GM12878 (cell line): ENCODE results near the gene FGF14. TPM values are rescaled to one million over a fixed set of nuclear protein-coding genes. Genes with fewer than 3 reads are reported as not detected.

Experiments used
- CBX5 ChIP-seq: sonication (generic); IDR thresholded peaks from 2 replicates; pipeline ENCODE4 v1.6.1; 2016; ENCODE audit warnings: low read depth, moderate library complexity, mild to moderate bottlenecking, inconsistent platforms
- CHD4 ChIP-seq: fragments of 200-600 bp; sonication (generic); IDR thresholded peaks from 2 replicates; pipeline ENCODE4 v1.6.1; 2016; ENCODE audit warnings: mild to moderate bottlenecking
- FOXM1 ChIP-seq: IDR thresholded peaks from 2 replicates; pipeline ENCODE4 v1.6.1; 2012; ENCODE audit warnings: low read depth, mild to moderate bottlenecking, inconsistent platforms, low read length, moderate library complexity
- HDAC2 ChIP-seq: fragments of 200-600 bp; sonication (generic); IDR thresholded peaks from 2 replicates; pipeline ENCODE4 v1.6.1; 2017
- MTA2 ChIP-seq: fragments of 450-650 bp; IDR thresholded peaks from 2 replicates; pipeline ENCODE4 v1.6.1; 2016; ENCODE audit warnings: low read depth, mild to moderate bottlenecking, moderate library complexity
- SP1 ChIP-seq: IDR thresholded peaks from one replicate; pipeline ENCODE4 v1.6.1; 2011; ENCODE audit warnings: low read depth, low read length
- polyA plus RNA-seq, 11 experiments: library from polyadenylated mRNA; depleted of rRNA in 4 of 11; unstranded in 6 of 11; stranded (reverse) in 5 of 11; fragments of >200 nt; fragmentation: Nextera tagmentation in 4 of 11; fragmentation: Illumina TruSeq in 1 of 11; extraction: Ambion mirVana in 4 of 11; extraction: Trizol in 1 of 11; gene quantifications; 1 replicate in 1 of 11; 2 replicates in 10 of 11; pipeline versions ENCODE4 v1.2.1 to v1.2.3, GENCODE V29; 2011 to 2016; ENCODE audit warnings: inconsistent platforms in 2 of 11, missing spikeins in 2 of 11, low read depth in 1 of 11
- total RNA-seq, 4 experiments: library from RNA; depleted of rRNA in 3 of 4; stranded (reverse); fragments of >200 nt in 3 of 4; fragmentation: Illumina TruSeq in 1 of 4; extraction: Trizol in 1 of 4; gene quantifications; 2 replicates each; pipeline versions ENCODE4 v1.2.1 to v1.2.3, GENCODE V29; 2013 to 2021
- TF ChIP-seq, protein P1 (sequence below): IDR thresholded peaks from 2 replicates; pipeline ENCODE4 v1.6.1; 2012; ENCODE audit warnings: mild to moderate bottlenecking, low read depth, low read length
- TF ChIP-seq, protein P2 (sequence below): IDR thresholded peaks from 2 replicates; pipeline ENCODE4 v1.6.1; 2012; ENCODE audit warnings: low read depth, low read length, improper control_type of control experiment

FGF14 gene
- total and polyA plus RNA-seq, 10 of the 15 experiments (the other 5 are each of a cell fraction or from before 2014, with no cell fraction given) = under 0.01 to 0.44 (median 0.04) TPM

DNA sequence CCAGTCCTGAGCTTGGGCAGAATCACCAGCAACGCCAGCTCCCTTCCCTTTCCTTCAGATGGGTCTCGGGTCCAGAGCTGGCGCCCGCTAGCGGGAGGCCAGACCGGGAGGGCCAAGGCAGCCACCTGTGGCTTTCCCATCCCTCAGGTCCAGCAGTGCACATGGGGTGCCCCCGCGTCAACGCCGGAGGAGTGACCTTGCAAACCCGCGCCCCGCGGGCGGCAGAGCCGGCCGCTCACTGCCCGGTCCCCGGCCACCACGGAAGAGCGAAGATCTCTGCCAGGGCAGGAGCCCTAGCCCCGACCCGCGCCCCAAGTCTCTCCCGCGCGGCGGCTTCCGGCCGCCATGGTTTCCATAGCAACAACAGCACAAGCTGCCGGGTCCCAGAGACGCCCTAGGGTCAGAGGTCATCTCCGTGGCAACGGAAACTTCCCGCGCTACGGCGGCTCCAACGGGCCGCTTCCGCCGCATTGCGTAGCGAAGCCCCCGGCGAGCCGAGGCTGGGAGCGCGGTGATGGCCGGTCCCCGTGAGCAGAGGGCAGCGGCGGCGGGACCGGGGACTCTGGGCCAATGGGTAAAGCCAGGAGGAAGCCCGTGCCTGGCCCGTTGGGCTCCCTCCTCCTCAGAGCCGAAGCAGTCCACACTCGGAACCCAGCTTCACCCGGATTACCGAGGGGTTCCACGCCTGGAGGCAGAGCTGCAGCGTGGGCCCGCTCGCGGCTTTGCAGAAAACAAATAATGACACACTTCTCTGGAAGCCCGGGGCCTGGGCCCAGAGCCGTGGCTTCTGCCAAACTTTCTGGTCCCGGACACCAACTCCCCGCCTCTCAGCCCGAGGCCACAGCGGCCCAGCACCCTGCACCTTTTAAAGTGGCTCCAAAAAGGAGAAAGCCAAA is 7.4 kb downstream of the FGF14 start (continued):
- no peak for TF ChIP-seq CHD4
- TF ChIP-seq CBX5 = peak; percentile 58; the same call in 1 of the 2 replicates
- peak; percentile 44 for TF ChIP-seq SP1
- TF ChIP-seq MTA2 = no peak; the same call in 1 of the 2 replicates
- TF ChIP-seq HDAC2 = no peak
- TF ChIP-seq, protein P1, sequence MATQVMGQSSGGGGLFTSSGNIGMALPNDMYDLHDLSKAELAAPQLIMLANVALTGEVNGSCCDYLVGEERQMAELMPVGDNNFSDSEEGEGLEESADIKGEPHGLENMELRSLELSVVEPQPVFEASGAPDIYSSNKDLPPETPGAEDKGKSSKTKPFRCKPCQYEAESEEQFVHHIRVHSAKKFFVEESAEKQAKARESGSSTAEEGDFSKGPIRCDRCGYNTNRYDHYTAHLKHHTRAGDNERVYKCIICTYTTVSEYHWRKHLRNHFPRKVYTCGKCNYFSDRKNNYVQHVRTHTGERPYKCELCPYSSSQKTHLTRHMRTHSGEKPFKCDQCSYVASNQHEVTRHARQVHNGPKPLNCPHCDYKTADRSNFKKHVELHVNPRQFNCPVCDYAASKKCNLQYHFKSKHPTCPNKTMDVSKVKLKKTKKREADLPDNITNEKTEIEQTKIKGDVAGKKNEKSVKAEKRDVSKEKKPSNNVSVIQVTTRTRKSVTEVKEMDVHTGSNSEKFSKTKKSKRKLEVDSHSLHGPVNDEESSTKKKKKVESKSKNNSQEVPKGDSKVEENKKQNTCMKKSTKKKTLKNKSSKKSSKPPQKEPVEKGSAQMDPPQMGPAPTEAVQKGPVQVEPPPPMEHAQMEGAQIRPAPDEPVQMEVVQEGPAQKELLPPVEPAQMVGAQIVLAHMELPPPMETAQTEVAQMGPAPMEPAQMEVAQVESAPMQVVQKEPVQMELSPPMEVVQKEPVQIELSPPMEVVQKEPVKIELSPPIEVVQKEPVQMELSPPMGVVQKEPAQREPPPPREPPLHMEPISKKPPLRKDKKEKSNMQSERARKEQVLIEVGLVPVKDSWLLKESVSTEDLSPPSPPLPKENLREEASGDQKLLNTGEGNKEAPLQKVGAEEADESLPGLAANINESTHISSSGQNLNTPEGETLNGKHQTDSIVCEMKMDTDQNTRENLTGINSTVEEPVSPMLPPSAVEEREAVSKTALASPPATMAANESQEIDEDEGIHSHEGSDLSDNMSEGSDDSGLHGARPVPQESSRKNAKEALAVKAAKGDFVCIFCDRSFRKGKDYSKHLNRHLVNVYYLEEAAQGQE = no peak
- TF ChIP-seq, protein P2, sequence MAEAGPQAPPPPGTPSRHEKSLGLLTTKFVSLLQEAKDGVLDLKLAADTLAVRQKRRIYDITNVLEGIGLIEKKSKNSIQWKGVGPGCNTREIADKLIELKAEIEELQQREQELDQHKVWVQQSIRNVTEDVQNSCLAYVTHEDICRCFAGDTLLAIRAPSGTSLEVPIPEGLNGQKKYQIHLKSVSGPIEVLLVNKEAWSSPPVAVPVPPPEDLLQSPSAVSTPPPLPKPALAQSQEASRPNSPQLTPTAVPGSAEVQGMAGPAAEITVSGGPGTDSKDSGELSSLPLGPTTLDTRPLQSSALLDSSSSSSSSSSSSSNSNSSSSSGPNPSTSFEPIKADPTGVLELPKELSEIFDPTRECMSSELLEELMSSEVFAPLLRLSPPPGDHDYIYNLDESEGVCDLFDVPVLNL = no peak
- peak; percentile 48; the same call in 1 of the 2 replicates for TF ChIP-seq FOXM1
- TF ChIP-seq, all 136 proteins: peak for 53
